K562 (cell line): ENCODE results near the gene HLA-DMB. TPM values are rescaled to one million over a fixed set of nuclear protein-coding genes. Genes with fewer than 3 reads are reported as not detected.
A peak's percentile ranks its signal among the peaks of the same experiment; 100 is the strongest.

Experiments
- E2F8 ChIP-seq: fragments of 450-650 bp; IDR thresholded peaks from 2 replicates; pipeline ENCODE4 v1.7.1; 2018; ENCODE audit warnings: mild to moderate bottlenecking, low read depth; ENCODE audit not compliant: partially characterized antibody
- MCM5 ChIP-seq: fragments of 450-650 bp; IDR thresholded peaks from 2 replicates; pipeline ENCODE4 v1.6.1; 2016; ENCODE audit warnings: low read depth
- MYBL2 ChIP-seq, 2 experiments: fragments of 450-650 bp in 1 of 2; sonication (generic) in 1 of 2; formaldehyde crosslinking in 1 of 2; IDR thresholded peaks; 2 replicates each; pipeline versions ENCODE4 v1.6.1 to v1.8.1; 2017 to 2022; ENCODE audit warnings: borderline replicate concordance in 1 of 2, inconsistent platforms in 1 of 2, low read depth in 1 of 2, mild to moderate bottlenecking in 1 of 2, missing genetic modification reagents in 1 of 2, moderate library complexity in 1 of 2
- PKNOX1 ChIP-seq: fragments of 450-650 bp; IDR thresholded peaks from 2 replicates; pipeline ENCODE4 v1.6.1; 2016
- POLR2B ChIP-seq: fragments of 450-650 bp; IDR thresholded peaks from 2 replicates; pipeline ENCODE4 v1.6.1; 2018; ENCODE audit warnings: low read depth; ENCODE audit not compliant: partially characterized antibody
- POU5F1 ChIP-seq: fragments of 150-350 bp; IDR thresholded peaks from 2 replicates; pipeline ENCODE4 v1.6.1; 2014; ENCODE audit warnings: borderline replicate concordance, low read length, low read depth, mild to moderate bottlenecking; ENCODE audit not compliant: partially characterized antibody
- PYGO2 ChIP-seq: fragments of 450-650 bp; IDR thresholded peaks from 2 replicates; pipeline ENCODE4 v1.6.1; 2016; ENCODE audit warnings: mild to moderate bottlenecking, missing genetic modification characterization, moderate library complexity, missing compliant biosample characterization
- TAF15 ChIP-seq: fragments of 200-400 bp; formaldehyde crosslinking; IDR thresholded peaks from 2 replicates; pipeline ENCODE4 v1.6.1; 2017; ENCODE audit warnings: mild to moderate bottlenecking, low read depth, low read length, moderate library complexity
- UBTF ChIP-seq, 2 experiments: IDR thresholded peaks; 2 replicates each; pipeline ENCODE4 v1.6.1; 2012; ENCODE audit warnings: improper control_type of control experiment in 2 of 2, low read depth in 2 of 2, low read length in 2 of 2, borderline replicate concordance in 1 of 2
- polyA plus RNA-seq, 8 experiments: library from polyadenylated mRNA; depleted of rRNA in 4 of 8; stranded (reverse) in 5 of 8; unstranded in 3 of 8; fragments of >200 nt; fragmentation: Nextera tagmentation in 2 of 8; fragmentation: Illumina TruSeq in 1 of 8; extraction: Ambion mirVana in 2 of 8; extraction: Trizol in 1 of 8; gene quantifications; 2 replicates each; pipeline versions ENCODE4 v1.2.1 to v1.2.3, GENCODE V29; 2011 to 2014; ENCODE audit warnings: inconsistent platforms in 1 of 8, missing spikeins in 1 of 8
- total RNA-seq, 7 experiments: library from RNA; depleted of rRNA in 6 of 7; stranded (reverse); fragments of >200 nt in 6 of 7; fragmentation: Illumina TruSeq in 2 of 7; extraction: Trizol in 2 of 7; gene quantifications; 2 replicates each; pipeline versions ENCODE4 v1.2.1 to v1.2.3, GENCODE V29; 2011 to 2021; ENCODE audit warnings: low replicate concordance in 1 of 7
- TF ChIP-seq, protein P1 (sequence below): sonication (generic); formaldehyde crosslinking; IDR thresholded peaks from 2 replicates; pipeline ENCODE4 v1.8.0; 2023; ENCODE audit warnings: mild to moderate bottlenecking, missing genetic modification reagents
- TF ChIP-seq, protein P2 (sequence below): sonication (generic); formaldehyde crosslinking; IDR thresholded peaks from 2 replicates; pipeline ENCODE4 v1.8.0; 2022; ENCODE audit warnings: missing genetic modification reagents, mild to moderate bottlenecking, borderline replicate concordance

Gene HLA-DMB
- total and polyA plus RNA-seq, 9 of the 15 experiments (the other 6 are each of a cell fraction or from before 2014, with no cell fraction given), result 0.38 TPM; not detected in 8

GRCh38 chr6:32968093-32968866 is 27.5 kb upstream of the HLA-DMB start, which contains the start of gene BRD2 (continued):
- peak; percentile 87 for TF ChIP-seq E2F8
- TF ChIP-seq, protein P1, sequence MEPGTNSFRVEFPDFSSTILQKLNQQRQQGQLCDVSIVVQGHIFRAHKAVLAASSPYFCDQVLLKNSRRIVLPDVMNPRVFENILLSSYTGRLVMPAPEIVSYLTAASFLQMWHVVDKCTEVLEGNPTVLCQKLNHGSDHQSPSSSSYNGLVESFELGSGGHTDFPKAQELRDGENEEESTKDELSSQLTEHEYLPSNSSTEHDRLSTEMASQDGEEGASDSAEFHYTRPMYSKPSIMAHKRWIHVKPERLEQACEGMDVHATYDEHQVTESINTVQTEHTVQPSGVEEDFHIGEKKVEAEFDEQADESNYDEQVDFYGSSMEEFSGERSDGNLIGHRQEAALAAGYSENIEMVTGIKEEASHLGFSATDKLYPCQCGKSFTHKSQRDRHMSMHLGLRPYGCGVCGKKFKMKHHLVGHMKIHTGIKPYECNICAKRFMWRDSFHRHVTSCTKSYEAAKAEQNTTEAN (CRISPR knock-in tag), result no peak
- TF ChIP-seq POLR2B, result no peak
- no peak for TF ChIP-seq PYGO2 (tag)
- no peak for TF ChIP-seq UBTF (IDR thresholded peaks at IDR 0.05; ENCODE audit: borderline replicate concordance in 1 of 2, low read depth in 2 of 2, low read length in 2 of 2)
- no peak for TF ChIP-seq MCM5
- no peak for TF ChIP-seq TAF15
- no peak; the same call in 1 of the 2 replicates for TF ChIP-seq PKNOX1
- no peak for TF ChIP-seq MYBL2 (IDR thresholded peaks at IDR 0.05; ENCODE audit: low read depth)
- TF ChIP-seq MYBL2 (CRISPR knock-in tag; IDR thresholded peaks at IDR 0.05; ENCODE audit: borderline replicate concordance), result no peak
- TF ChIP-seq, protein P2, sequence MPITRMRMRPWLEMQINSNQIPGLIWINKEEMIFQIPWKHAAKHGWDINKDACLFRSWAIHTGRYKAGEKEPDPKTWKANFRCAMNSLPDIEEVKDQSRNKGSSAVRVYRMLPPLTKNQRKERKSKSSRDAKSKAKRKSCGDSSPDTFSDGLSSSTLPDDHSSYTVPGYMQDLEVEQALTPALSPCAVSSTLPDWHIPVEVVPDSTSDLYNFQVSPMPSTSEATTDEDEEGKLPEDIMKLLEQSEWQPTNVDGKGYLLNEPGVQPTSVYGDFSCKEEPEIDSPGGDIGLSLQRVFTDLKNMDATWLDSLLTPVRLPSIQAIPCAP (CRISPR knock-in tag), result no peak
- peak; percentile 63 for TF ChIP-seq POU5F1
